Osteocyte (in vitro differentiated cells): ENCODE results near the gene MAP9. TPM values are rescaled to one million over a fixed set of nuclear protein-coding genes. Genes with fewer than 3 reads are reported as not detected.

Experiments used
- DNase-seq: peaks from one replicate; pipeline ENCODE4 v3.0.0; 2021; ENCODE audit warnings: mixed read lengths; ENCODE audit not compliant: unreplicated experiment; ENCODE audit errors: extremely low spot score
- H3K27ac Mint-ChIP-seq: one replicate; pipeline ENCODE4 v1.8.0; 2021; ENCODE audit warnings: mild to moderate bottlenecking, mixed read lengths; ENCODE audit not compliant: unreplicated experiment
- H3K27me3 Mint-ChIP-seq: one replicate; pipeline ENCODE4 v1.8.0; 2021; ENCODE audit warnings: mixed read lengths; ENCODE audit not compliant: unreplicated experiment
- H3K36me3 Mint-ChIP-seq: one replicate; pipeline ENCODE4 v1.8.0; 2021; ENCODE audit warnings: mixed read lengths; ENCODE audit not compliant: unreplicated experiment
- H3K4me1 Mint-ChIP-seq: one replicate; pipeline ENCODE4 v1.8.0; 2021; ENCODE audit warnings: mixed read lengths; ENCODE audit not compliant: unreplicated experiment
- H3K4me3 Mint-ChIP-seq: one replicate; pipeline ENCODE4 v1.8.0; 2021; ENCODE audit warnings: mild to moderate bottlenecking, moderate library complexity, mixed read lengths; ENCODE audit not compliant: unreplicated experiment
- H3K9me3 Mint-ChIP-seq: one replicate; pipeline ENCODE4 v1.8.0; 2021; ENCODE audit warnings: mixed read lengths; ENCODE audit not compliant: unreplicated experiment
- total RNA-seq: library from RNA; stranded (reverse); gene quantifications from 2 replicates; pipeline ENCODE4 v1.2.1, GENCODE V29; 2021
- TF ChIP-seq, protein P1 (sequence below): fragments of 200-600 bp; sonication (generic); IDR thresholded peaks from 2 replicates; pipeline ENCODE4 v1.5.0; 2021; ENCODE audit warnings: antibody characterized with exemption, mild to moderate bottlenecking, moderate library complexity

The MAP9 gene
- total RNA-seq, 1 donor from 2014 or later, result 15.8 TPM

DNA sequence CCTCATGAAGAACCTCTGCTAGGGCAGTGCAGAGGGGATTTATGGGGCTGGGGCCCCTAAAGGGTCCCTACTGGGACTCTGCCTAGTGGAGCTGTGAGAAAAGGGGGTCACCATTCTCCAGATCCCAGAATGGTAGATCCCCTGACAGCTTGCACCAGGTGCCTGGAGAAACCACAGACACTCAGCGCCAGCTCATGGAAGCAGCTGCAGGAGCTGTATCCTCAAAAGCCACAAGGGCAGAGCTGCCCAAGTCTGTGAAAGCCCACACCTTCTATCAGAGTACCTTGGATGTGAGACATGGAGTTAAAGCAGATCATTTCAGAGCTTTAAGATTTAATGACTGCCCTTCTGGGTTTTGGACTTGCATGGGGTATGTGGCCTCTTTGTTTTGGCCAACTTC, 38.6 kb downstream of the MAP9 start:
- no peak for DNase-seq
- TF ChIP-seq, protein P1, sequence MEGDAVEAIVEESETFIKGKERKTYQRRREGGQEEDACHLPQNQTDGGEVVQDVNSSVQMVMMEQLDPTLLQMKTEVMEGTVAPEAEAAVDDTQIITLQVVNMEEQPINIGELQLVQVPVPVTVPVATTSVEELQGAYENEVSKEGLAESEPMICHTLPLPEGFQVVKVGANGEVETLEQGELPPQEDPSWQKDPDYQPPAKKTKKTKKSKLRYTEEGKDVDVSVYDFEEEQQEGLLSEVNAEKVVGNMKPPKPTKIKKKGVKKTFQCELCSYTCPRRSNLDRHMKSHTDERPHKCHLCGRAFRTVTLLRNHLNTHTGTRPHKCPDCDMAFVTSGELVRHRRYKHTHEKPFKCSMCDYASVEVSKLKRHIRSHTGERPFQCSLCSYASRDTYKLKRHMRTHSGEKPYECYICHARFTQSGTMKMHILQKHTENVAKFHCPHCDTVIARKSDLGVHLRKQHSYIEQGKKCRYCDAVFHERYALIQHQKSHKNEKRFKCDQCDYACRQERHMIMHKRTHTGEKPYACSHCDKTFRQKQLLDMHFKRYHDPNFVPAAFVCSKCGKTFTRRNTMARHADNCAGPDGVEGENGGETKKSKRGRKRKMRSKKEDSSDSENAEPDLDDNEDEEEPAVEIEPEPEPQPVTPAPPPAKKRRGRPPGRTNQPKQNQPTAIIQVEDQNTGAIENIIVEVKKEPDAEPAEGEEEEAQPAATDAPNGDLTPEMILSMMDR, result no peak

DNA sequence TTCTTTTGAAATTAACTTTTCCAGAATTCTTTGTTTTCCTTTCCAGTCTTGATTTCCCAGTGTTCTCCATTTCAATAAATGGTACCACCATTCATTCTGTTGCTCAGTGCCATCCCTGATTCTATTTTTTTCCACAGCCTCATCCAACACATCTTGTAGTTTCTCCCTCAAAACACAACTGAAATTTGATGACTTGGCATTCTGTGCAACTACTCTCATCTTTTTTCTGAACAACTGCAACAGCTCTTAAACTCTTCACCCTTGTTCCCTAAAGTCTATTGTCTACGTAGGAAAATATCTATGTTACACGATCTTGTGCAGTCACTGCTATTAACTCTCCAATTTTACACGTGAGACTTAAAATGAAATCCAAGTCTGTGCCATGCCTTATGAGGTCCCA, 40.5 kb downstream of the MAP9 start:
- Mint-ChIP-seq H3K9me3 (peaks cover 6% of the 10 kb centered on the region), H3K27me3 (peaks cover 22% of the 10 kb centered on the region), H3K36me3 (no peaks in the 10 kb centered on the region), H3K4me3 (no peak overlapping the region), H3K4me1 (no peaks in the 10 kb centered on the region), H3K27ac (no peak overlapping the region)
- TF ChIP-seq, protein P1, result no peak
- DNase-seq, result no peak

More for the DNA sequence above, 38.6 kb downstream of the MAP9 start:
- Mint-ChIP-seq H3K4me3 (no peak overlapping the region), H3K4me1 (no peaks in the 10 kb centered on the region), H3K36me3 (peaks cover 7% of the 10 kb centered on the region), H3K27ac (no peak overlapping the region), H3K27me3 (peaks cover 16% of the 10 kb centered on the region), H3K9me3 (peaks cover 6% of the 10 kb centered on the region)

DNA sequence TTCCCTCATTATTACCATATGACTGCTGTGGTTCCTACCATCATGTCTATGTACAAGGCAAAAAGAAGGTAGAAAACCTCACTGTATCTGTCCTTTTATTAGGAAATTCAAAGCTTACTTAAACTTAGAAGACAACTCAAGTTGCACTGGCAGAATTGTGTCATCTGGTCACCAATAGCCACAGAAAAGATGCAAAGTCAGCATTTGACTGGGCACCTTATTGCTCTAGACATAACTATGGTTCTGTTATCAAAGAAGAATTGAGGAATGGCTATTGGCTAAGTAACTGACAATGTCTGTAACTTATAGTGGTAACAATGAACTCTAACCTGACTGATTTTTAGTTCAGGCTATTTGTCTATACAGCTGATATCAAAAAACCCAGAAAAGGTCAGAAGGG, 45.3 kb downstream of the MAP9 start:
- TF ChIP-seq, protein P1, result no peak
- Mint-ChIP-seq H3K4me1 (no peaks in the 10 kb centered on the region), H3K9me3 (peaks cover 5% of the 10 kb centered on the region), H3K27ac (no peak overlapping the region), H3K36me3 (no peaks in the 10 kb centered on the region), H3K4me3 (no peak overlapping the region), H3K27me3 (peaks cover 39% of the 10 kb centered on the region)
- no peak for DNase-seq

DNA sequence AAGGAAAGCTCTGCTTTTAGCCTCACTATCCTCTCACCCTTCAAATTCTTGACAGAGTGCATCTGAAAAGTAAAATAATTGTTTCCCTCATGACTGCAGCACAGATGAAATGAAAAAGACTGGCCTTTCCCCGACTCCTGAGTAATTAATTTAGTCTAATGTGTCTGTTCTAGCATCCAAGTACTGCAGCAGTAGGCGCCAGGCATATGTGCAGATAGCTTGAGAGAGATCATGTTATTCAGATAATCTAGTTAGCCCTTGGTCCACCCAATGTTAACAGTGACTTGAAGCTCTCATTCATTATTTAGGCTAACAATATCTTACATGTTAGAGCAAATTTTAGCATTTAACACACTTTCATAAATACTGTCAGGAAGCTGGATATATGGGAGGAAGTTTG, 54.0 kb downstream of the MAP9 start:
- H3K27ac Mint-ChIP-seq, result no peak overlapping the region
- no peaks in the 10 kb centered on the region for H3K9me3 Mint-ChIP-seq
- TF ChIP-seq, protein P1, result no peak
- no peak for DNase-seq
- H3K27me3 Mint-ChIP-seq, result peaks cover 38% of the 10 kb centered on the region
- no peaks in the 10 kb centered on the region for H3K36me3 Mint-ChIP-seq
- no peaks in the 10 kb centered on the region for H3K4me1 Mint-ChIP-seq
- no peak overlapping the region for H3K4me3 Mint-ChIP-seq

DNA sequence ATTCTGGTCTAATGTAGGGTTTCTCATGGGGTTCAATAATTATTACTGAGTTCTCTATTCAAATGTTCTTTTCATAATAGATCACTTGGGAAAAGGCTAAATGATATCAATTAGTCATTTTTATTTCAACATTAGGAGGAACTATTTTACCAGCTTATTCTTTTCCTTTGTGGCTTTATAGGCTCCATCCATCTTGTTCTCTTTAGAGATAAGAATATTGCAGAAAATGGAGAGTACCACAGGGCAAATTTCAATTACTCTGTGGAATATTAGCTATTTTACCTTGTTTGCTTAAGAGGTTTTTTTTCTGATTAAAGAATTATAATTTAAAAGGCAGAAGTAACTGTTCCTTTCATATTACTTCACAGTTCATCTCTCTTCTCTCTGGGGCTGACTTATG, 55.8 kb downstream of the MAP9 start:
- Mint-ChIP-seq H3K36me3 (no peaks in the 10 kb centered on the region), H3K9me3 (no peaks in the 10 kb centered on the region), H3K27ac (no peak overlapping the region), H3K4me1 (no peaks in the 10 kb centered on the region), H3K4me3 (no peak overlapping the region), H3K27me3 (peaks cover 31% of the 10 kb centered on the region)
- DNase-seq, result no peak
- TF ChIP-seq, protein P1, result no peak
